Fibroblast of villous mesenchyme (primary cell): ENCODE measurements around the gene DEDD. TPM values are rescaled to one million over a fixed set of nuclear protein-coding genes. Genes with fewer than 3 reads are reported as not detected.
A peak's percentile ranks its signal among the peaks of the same experiment; 100 is the strongest.

Experiments
- DNase-seq: peaks from one replicate; pipeline ENCODE4 v3.0.0-alpha.2; 2010; ENCODE audit warnings: low read depth
- H3K4me3 ChIP-seq: 2 replicates; pipeline ENCODE4 v1.5.1; 2011; ENCODE audit warnings: low read depth, mild to moderate bottlenecking, low read length
- CTCF ChIP-seq: IDR thresholded peaks from 2 replicates; pipeline ENCODE4 v1.5.1; 2012; ENCODE audit warnings: low read depth, mild to moderate bottlenecking, low read length; ENCODE audit not compliant: insufficient read depth
- total RNA-seq: library from RNA; depleted of rRNA; stranded (reverse); fragments of >200 nt; gene quantifications from 2 replicates; pipeline ENCODE4 v1.2.3, GENCODE V29; 2012

Gene DEDD
- total RNA-seq, 1 donor, result 27.6 TPM

- TF ChIP-seq CTCF, result no peak
- no peak overlapping the region for H3K4me3 ChIP-seq
- no peak for DNase-seq
Observed at GRCh38 chr1:161163793-161164192, 31.3 kb upstream of the DEDD start.

GRCh38 chr1:161162806-161163205, 30.3 kb upstream of the DEDD start:
- H3K4me3 ChIP-seq, result no peak overlapping the region
- no peak for DNase-seq
- no peak for TF ChIP-seq CTCF

- no peak overlapping the region for H3K4me3 ChIP-seq
- no peak for TF ChIP-seq CTCF
- DNase-seq, result no peak
Observed at GRCh38 chr1:161162052-161162451, 29.6 kb upstream of the DEDD start.

GRCh38 chr1:161161652-161162051, 29.2 kb upstream of the DEDD start:
- DNase-seq, result no peak
- no peak overlapping the region for H3K4me3 ChIP-seq
- TF ChIP-seq CTCF, result no peak

- TF ChIP-seq CTCF, result no peak
- no peak overlapping the region for H3K4me3 ChIP-seq
- no peak for DNase-seq
Observed at GRCh38 chr1:161160671-161161145, 28.2 kb upstream of the DEDD start.

- DNase-seq, result no peak
- TF ChIP-seq CTCF, result no peak
- peak overlapping the region; percentile 93 for H3K4me3 ChIP-seq
Observed at GRCh38 chr1:161159913-161160243, 27.4 kb upstream of the DEDD start.

- DNase-seq, result peak; percentile 88
- H3K4me3 ChIP-seq, result peak within 1 kb of the TSS; percentile 93
- TF ChIP-seq CTCF, result peak; percentile 46
Observed at GRCh38 chr1:161159087-161159912, 26.8 kb upstream of the DEDD start, which contains the start of gene USP21. TSS of gene USP21 (plus strand) at chr1:161159500. CDS start at chr1:161160641, 1,141 bp downstream.
